Measurements from ENCODE around the gene TAP2.

- TF ChIP-seq EZH2 (IDR thresholded peaks at IDR 0.05; ENCODE audit: insufficient read depth, poor library complexity, severe bottlenecking), result no peak
- no peak for TF ChIP-seq EZH2phosphoT487 (IDR thresholded peaks at IDR 0.05; ENCODE audit: insufficient read depth, low read depth)
These were observed 16.0 kb upstream of the TAP2 start for GRCh38 chr6:32854376-32855178.

Measured in GM23248 (cell line).